ENCODE measurements around the gene WBP11.
"Not testable (repeated sequence)": the region's sequence is repeated elsewhere in the genome, so short reads cannot be mapped to it uniquely, and the experiment has no call there.

Gene WBP11

GRCh38 chr12:14770496-14771461 lies 32.5 kb downstream of the WBP11 start:
- DNase-seq, result peak; percentile 87

GRCh38 chr12:14769969-14770495 lies 33.2 kb downstream of the WBP11 start:
- peak; percentile 89 for DNase-seq

- no peak for DNase-seq
Measured at GRCh38 chr12:14769466-14769968, 33.8 kb downstream of the WBP11 start.

- peak; percentile 30 for DNase-seq
Measured at GRCh38 chr12:14768823-14769405, 34.4 kb downstream of the WBP11 start.

GRCh38 chr12:14767617-14768016 lies 35.7 kb downstream of the WBP11 start:
- DNase-seq, result no peak

DNA sequence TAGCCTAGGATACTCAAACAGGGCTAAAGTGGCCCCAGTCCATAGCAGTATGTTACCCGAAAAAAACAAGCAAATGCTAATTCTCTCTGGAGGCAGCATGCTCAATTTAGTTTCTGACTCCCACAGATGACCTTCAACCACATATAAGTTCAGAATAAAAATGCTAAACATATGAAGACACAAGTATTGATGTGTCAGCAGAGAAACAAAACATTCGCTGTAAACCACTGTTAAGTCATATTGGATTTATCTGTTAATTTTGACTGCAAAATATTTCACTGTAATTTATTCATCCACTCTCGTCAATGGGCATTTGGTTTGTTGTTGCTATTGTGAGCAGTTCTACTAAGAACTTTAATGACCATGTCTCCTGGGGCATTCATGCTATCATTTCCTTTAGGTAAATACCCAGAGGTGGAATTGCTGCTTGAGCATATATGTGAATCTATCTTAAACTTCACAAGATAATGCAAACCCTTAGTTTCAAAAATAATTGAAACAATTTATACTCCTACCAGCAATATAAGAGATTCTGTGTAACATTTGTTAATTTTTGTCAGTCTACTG lies 36.5 kb downstream of the WBP11 start:
- no peak for DNase-seq

GRCh38 chr12:14766020-14766419 lies 37.3 kb downstream of the WBP11 start:
- DNase-seq, result not testable (repeated sequence)

DNA sequence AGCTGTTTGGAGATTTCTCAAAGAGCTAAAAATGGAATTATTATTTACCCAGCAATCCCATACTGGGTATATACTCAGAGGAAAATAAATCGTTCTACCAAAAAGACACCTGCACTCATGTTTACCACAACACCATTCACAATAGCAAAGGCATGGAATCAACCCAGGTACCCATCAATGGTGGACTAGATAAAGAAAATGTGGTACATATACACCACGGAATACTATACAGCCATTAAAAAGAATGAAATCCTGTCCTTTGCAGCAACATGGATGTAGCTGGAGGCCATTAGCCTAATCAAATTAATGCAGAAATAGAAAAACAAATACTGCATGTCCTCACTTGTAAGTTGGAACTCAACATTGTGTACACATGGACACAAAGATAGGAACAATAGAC lies 37.9 kb downstream of the WBP11 start:
- DNase-seq, result no peak

DNA sequence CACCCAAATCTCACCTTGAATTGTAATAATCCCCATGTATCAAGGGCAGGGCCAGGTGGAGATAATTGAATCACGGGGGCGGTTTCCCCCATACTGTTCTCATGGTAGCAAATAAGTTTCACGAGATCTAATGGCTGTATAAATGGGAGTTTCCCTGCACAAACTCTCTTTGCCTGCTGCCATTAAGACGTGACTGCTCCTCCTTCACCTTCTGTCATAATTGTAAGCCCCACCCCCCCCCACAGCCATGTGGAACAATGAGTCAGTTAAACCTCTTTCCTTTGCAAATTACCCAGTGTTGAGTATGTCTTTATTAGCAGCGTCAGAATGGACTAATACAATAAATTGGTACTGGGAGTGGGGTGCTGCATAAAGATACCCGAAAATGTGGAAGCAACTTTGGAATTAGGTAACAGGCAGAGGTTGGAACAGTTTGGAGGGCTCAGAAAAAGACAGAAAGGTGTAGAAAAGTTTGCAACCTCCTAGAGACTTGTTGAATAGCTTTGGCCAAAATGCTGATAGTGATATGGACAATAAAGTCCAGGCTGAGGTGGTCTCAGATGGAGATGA lies 43.5 kb downstream of the WBP11 start:
- DNase-seq, result not testable (repeated sequence)

DNA sequence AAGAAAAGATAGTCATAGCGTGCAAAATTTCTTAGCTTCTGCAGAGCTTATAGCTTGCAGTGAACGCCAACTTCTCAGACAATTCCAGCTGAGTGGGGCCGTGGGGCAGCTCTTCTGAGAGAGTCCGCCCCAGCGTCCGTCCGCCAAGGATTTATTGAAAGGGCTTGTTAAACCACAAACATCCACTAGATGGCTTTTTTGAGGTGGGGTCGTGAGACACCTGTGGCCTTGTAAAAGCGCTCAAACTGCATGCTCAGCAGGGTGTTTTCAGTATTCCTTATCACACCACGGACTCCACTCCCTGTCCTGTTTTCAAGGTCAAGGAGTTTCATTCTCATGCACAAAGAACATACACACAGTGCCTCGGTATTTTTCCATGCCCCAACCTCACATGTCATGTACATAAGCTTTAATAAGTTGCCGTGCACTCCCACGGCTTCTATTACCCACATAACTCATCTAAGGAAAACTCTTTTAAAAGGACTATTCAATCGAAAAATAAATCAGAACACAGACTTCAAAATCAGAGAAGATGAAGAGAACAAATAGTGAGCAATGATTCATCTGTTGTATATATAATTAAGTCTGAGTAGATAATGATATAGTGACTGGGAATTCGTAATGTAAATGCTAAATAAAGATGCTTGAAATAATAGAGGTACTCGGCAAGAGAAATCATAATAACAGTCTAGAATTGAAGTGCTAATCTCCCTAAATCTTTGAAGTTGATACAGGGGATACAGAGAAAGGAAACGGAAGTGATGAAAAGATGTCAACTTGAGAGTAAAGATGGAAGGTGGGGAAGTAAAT lies 46.7 kb downstream of the WBP11 start:
- no peak for DNase-seq

GRCh38 chr12:14751986-14752385 lies 51.3 kb downstream of the WBP11 start:
- no peak for DNase-seq

- DNase-seq, result no peak
Measured at GRCh38 chr12:14743061-14743460, 60.2 kb downstream of the WBP11 start.

GRCh38 chr12:14741942-14742341 lies 61.3 kb downstream of the WBP11 start:
- no peak for DNase-seq

- DNase-seq, result no peak
Measured at GRCh38 chr12:14741153-14741552, 62.1 kb downstream of the WBP11 start.

DNA sequence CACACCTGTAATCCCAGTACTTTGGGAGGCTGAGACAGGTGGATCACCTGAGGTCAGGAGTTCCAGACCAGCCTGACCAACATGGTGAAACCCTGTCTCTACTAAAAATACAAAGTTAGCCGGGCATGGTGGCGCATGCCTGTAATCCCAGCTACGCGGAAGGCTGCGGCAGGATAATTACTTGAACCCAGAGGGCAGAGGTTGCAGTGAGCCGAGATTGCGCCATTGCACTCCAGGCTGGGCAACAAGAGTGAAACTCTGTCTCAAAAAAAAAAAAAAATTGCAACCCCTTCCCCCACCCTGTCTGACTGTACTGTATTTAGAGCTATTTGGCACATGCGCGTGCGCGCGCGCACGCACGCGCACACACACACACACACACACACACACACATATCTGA lies 66.8 kb downstream of the WBP11 start:
- not testable (repeated sequence) for DNase-seq
